Retinal pigment epithelial cell (primary cell): ENCODE results near the gene JTB.

ENCODE experiments used
- DNase-seq: peaks from one replicate; pipeline ENCODE4 v3.0.0-alpha.2; 2010; ENCODE audit warnings: low read depth
- H3K4me3 ChIP-seq: 2 replicates; pipeline ENCODE4 v1.5.1; 2011; ENCODE audit warnings: mild to moderate bottlenecking, low read length, control low read depth, moderate library complexity
- CTCF ChIP-seq: conservative IDR thresholded peaks from 2 replicates; pipeline ENCODE4 v1.5.1; 2011; ENCODE audit warnings: low read depth, low read length, control low read depth, inconsistent platforms

Gene JTB

GRCh38 chr1:153938996-153939395 lies 38.5 kb downstream of the JTB start:
- DNase-seq, result no peak
- H3K4me3 ChIP-seq, result no peak overlapping the region
- no peak for TF ChIP-seq CTCF

- DNase-seq, result no peak
- H3K4me3 ChIP-seq, result no peak overlapping the region
- no peak for TF ChIP-seq CTCF
These were observed 40.1 kb downstream of the JTB start for GRCh38 chr1:153937331-153937730.

- TF ChIP-seq CTCF, result no peak
- DNase-seq, result no peak
- no peak overlapping the region for H3K4me3 ChIP-seq
These were observed 41.3 kb downstream of the JTB start for GRCh38 chr1:153936011-153936802.

GRCh38 chr1:153934746-153935145 lies 42.7 kb downstream of the JTB start:
- no peak for TF ChIP-seq CTCF
- H3K4me3 ChIP-seq, result no peak overlapping the region
- DNase-seq, result no peak

- no peak for TF ChIP-seq CTCF
- H3K4me3 ChIP-seq, result no peak overlapping the region
These were observed 43.5 kb downstream of the JTB start for GRCh38 chr1:153933955-153934354.

GRCh38 chr1:153933430-153933829 lies 44.0 kb downstream of the JTB start:
- no peak for DNase-seq
- TF ChIP-seq CTCF, result no peak
- no peak overlapping the region for H3K4me3 ChIP-seq

More at GRCh38 chr1:153933955-153934354, 43.5 kb downstream of the JTB start:
- no peak for DNase-seq

- H3K4me3 ChIP-seq, result no peak overlapping the region
- TF ChIP-seq CTCF, result no peak
- DNase-seq, result no peak
These were observed 45.0 kb downstream of the JTB start for GRCh38 chr1:153932156-153933131.
